ENCODE measurements around the gene HDAC9.

The HDAC9 gene

GRCh38 chr7:18858232-18858631 lies 362.7 kb downstream of the HDAC9 start:
- DNase-seq: no peak

- no peak for DNase-seq
These were observed 363.8 kb downstream of the HDAC9 start for GRCh38 chr7:18859318-18859717.

DNA sequence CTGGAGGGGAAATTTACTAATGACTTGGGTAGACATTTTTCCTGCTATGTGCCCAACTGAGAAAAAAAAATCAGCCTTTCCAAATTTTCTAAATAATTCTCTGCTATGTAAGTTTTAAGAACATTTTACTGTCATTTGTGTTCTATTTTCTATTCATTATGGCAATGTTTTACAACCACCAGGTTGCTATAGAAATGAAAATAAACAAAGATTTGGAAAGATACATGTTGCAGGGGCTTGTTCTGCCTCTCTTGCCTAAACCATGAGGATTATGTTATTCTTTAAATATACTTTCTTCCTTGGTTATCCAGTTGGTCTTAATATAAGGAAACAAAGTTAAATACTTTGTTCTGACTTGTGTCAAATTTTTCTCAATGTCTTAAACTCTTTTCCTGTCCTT lies 364.7 kb downstream of the HDAC9 start:
- DNase-seq: no peak

- DNase-seq: peak; percentile 72
These were observed 366.1 kb downstream of the HDAC9 start for GRCh38 chr7:18861514-18862118.

GRCh38 chr7:18864967-18865366 lies 369.4 kb downstream of the HDAC9 start:
- DNase-seq: no peak

DNA sequence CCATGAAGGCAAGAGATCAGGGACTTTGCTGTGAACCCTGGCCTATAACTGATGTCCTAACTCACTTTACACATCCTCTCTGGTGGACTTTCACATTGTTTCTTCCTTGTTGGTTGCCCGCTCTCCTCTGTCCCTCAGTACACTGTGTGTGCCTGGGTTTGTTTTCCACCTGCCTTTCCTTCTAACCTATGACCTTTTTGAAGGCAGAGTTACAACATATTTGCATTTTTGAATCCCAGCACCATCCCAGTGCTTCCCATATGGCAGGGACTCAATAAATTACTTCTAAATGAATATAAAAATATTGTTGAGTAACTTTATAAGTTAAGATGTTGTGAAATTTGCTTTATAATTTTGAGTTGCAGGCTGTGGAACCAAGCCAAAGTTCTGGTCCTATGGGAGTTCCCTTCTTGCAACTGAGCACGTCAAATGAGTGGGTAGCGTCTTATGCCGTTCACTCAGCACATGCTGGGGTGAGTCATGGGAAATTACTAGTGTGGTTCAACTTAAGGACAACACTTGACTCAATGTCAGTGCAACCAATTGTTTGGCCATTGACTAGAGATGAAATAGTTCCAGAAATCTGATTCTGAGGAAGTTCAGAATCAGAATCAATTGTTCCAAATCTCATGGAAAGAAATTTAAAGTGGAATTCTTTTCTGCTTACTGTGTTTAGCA lies 370.9 kb downstream of the HDAC9 start:
- DNase-seq: peak; percentile 100

DNA sequence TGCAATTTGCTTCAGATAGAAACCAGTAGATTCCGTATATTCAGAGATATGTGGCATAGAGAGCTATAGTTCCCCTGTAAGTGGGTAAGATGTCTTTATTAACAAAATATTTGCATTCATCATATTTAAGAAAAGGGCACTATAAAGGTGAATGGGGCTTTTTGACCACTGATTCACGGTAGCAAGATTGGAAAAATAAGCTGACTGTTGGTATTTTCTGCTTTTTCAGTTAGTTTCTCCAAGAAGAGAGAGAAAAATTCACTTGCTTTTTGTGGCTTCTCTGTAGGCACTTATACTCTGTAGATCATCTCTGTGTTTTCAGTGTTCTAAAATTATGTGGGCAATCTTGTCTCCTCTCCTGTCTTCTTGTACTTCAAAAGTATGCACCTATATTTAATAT lies 376.8 kb downstream of the HDAC9 start:
- no peak for DNase-seq

GRCh38 chr7:18873734-18874336 lies 378.3 kb downstream of the HDAC9 start:
- no peak for DNase-seq

DNA sequence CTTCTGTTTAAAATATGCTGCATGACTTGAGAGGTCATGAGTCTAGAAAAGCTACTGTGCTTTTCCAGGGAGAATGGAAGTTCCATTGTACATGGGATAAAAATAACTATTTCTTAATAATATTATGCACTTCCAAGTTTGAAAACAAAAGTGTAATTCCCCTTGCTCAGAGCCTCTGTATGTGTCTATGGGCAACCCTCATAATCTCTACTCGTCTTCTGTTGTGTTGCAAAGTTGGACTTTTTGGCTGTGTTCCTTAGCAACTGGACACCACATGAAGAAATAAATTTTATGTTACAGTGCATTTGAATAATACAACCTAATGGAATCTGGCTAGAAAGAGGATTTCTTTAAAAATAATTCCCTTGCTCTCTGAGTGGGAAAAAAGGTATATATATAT lies 379.3 kb downstream of the HDAC9 start:
- DNase-seq: peak; percentile 18

GRCh38 chr7:18877874-18878273 lies 382.3 kb downstream of the HDAC9 start:
- DNase-seq: no peak

DNA sequence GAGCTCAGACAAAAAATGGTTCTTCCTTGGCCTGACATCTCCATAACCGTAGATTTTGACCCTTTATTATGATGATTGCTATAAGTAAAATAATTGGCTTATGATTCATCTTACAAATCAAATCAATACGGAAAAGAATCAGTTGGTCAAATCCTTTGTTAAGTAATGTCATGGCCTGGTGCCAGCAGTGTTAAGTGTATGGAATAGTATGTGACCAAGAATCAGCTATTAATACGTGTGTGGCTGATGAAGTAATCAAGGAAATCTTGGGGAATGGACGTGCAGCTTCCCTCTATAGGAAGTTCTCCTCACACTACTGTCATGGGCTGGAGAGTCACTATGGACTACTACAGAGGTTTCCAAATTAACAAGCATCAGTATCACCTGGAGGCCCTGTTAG lies 391.3 kb downstream of the HDAC9 start:
- no peak for DNase-seq

- no peak for DNase-seq
These were observed 393.9 kb downstream of the HDAC9 start for GRCh38 chr7:18889436-18889835.

DNA sequence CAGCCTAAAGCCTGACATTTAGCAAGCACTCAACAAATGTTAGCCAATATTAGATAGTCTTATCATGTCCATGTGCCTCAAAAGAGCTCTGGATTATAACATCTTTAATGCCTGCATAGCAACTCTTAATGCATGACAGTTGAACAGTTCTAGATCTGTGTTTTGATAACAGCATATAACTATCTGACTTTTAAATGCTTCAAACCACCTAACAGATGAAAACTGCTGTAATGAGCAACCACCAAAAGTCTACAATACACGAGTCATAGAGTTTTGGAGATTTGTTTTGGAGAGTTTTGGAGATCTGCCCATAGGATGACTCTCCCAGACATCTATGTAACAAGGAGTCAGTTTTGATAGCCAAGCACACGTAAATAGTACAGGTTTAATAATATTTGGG lies 394.6 kb downstream of the HDAC9 start:
- peak; percentile 81 for DNase-seq

- no peak for DNase-seq
These were observed 395.5 kb downstream of the HDAC9 start for GRCh38 chr7:18890885-18891621.

DNA sequence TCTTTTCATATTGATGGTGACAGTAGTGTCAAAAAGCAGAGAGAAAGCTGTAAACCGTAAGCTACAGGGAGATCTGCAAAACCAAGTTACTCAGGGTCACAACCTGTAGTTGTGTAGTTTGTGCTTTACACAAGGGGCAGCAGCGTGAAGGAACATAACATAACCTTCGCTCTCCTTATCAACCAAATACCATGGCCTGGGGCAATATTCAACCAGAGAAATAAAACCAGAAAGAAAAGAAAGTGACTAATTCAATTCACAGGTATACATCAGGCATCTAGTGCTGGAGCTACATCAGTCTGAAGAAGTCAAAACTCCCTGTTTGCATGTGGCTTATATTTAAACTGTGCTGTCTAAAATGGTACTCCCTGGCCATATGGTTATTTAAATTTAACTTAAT lies 397.6 kb downstream of the HDAC9 start:
- DNase-seq: peak; percentile 48

GRCh38 chr7:18894155-18894554 lies 398.6 kb downstream of the HDAC9 start:
- DNase-seq: no peak

DNA sequence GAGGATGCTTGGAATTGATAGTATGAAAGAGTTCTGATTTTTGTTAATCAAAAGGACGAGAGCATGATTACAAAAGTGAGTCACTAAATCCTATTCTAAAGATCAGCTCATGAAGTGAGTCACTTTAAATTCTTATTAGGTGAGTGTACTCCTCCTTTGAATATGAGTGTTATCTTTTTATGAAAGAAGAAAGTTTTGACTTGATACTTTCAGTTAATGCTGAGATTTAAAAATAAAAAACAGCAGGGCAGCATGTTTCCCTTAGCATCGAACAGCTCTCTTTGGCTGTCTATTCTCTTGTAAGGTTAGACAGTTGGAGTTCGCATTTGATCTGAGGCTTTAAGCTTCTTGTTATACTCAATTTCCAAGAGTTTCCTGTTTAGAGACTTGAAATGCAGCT lies 399.9 kb downstream of the HDAC9 start:
- DNase-seq: peak; percentile 93

DNA sequence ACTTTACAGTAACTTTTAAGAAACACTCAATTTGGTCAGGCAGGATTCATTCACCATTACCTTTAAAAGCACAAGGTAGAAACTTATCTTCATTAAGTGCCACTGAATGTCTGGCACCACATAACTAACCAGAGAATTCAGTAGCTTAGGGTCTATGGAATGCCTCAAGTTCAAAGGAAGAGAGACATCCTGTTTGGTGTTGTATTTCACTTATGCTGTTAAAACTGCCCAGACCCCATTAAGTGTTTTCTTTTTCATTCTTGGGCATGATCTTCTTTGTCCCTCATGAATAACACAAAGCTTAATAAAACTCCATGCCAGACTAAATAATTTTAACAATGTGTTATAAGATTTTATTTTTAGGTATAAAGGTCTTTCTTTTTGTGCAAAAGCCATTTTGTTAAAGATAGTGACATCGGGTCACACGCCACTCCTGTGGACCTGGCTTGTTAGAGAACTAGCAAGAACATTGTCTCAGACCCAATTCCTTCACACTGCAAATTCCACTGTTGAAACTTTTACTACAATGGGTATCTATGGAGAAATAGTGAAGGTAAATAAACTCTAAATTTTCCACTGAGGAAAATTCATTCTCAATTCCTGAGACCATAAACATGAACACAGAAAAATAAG lies 400.9 kb downstream of the HDAC9 start:
- DNase-seq: peak; percentile 21

DNA sequence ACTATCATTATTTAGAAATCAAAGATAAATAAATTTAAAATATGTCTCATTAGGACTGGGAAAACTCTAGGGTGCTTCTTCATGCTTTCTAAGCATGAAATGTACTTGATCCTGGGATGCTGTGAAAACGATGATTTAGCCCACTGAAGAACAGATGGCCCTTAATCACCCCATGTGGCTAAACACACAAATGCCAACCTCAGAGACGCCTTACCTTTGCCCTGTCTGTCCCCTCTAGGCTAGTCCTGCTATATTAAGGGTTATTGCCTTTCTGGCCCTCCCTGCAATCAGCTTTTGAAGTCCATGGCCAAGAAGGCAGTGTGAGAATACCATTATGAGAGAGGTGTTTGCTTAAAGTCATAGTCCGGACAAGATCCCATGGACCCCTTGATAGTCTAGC lies 404.7 kb downstream of the HDAC9 start:
- DNase-seq: no peak

DNA sequence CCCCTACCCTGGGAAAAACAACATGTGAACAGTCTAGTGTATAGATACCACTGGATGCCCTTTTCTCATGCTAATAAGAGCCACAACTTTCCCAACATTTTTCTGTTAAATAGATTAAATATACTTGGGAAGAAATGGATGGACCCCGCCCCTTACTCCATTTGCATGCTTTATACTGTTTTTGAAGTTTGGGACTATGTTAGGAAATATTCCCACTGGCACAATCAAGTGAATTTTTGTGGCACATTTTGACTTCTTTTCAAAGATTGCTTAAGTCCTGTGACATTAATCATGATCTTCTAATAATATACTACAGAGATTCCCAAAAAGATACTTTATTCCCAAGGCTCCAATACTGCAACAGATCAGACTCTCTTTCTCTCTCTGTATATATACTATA lies 405.3 kb downstream of the HDAC9 start:
- no peak for DNase-seq

GRCh38 chr7:18901351-18901750 lies 405.8 kb downstream of the HDAC9 start:
- DNase-seq: no peak

GRCh38 chr7:18901982-18902421 lies 406.5 kb downstream of the HDAC9 start:
- DNase-seq: no peak

DNA sequence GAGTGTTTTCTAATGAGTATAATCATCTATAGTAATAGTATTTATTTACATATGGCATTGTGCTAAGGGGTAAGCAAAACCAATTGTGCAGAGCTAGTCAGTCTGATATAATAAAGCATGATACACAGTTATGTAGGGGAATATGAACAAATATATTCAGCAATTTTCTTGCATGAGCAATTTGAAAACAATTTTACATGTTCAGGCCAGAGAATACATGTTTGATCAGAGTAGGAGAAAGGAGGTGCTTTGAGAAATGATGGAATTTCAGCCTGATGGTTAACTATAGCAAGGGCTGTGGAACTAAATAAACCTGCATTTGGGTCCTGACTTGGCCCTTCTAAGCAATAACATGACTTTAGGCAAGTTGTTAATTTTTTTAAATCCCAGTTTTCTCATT lies 407.3 kb downstream of the HDAC9 start:
- no peak for DNase-seq
